Heart left ventricle (tissue), 16 donors: Measurements from ENCODE around the gene NR4A1. TPM values are rescaled to one million over a fixed set of nuclear protein-coding genes. Genes with fewer than 3 reads are reported as not detected.

Experiments
- ATAC-seq, 4 donors: fragments of 200-7000 bp; cut with Tn5 transposase; one replicate each; pipeline ENCODE4 v1.9.1; 2020 to 2022; ENCODE audit warnings: moderate library complexity in 4 of 4, mild to moderate bottlenecking in 3 of 4, moderate number of reproducible peaks in 1 of 4
- DNase-seq, 5 donors: peaks; one replicate each; pipeline ENCODE4 v3.0.0-alpha.2; 2020
- H3K27ac ChIP-seq, 12 donors: fragments of 200-600 bp; sonication (generic) in 4 of 12; one replicate each; pipeline versions ENCODE4 v1.5.0 to v1.8.0; 2016 to 2022; ENCODE audit warnings: mild to moderate bottlenecking in 2 of 12
- H3K27me3 ChIP-seq, 9 donors: fragments of 200-600 bp; sonication (generic) in 2 of 9; one replicate each; pipeline versions ENCODE4 v1.5.1 to v1.8.0; 2016 to 2022; ENCODE audit warnings: mild to moderate bottlenecking in 3 of 9
- H3K36me3 ChIP-seq, 9 donors: fragments of 200-600 bp; sonication (generic) in 2 of 9; one replicate each; pipeline versions ENCODE4 v1.5.0 to v1.8.0; 2018 to 2022; ENCODE audit warnings: mild to moderate bottlenecking in 2 of 9
- H3K4me1 ChIP-seq, 12 donors: fragments of 200-600 bp; sonication (generic) in 4 of 12; one replicate each; pipeline versions ENCODE4 v1.5.0 to v1.8.0; 2016 to 2022; ENCODE audit warnings: mild to moderate bottlenecking in 3 of 12
- H3K4me3 ChIP-seq, 12 donors: fragments of 200-600 bp; sonication (generic) in 4 of 12; one replicate each; pipeline versions ENCODE4 v1.5.0 to v1.8.0; 2017 to 2022; ENCODE audit warnings: mild to moderate bottlenecking in 9 of 12, moderate library complexity in 4 of 12
- H3K9me3 ChIP-seq, 12 donors: fragments of 200-600 bp; sonication (generic) in 4 of 12; one replicate each; pipeline versions ENCODE4 v1.5.0 to v1.8.0; 2016 to 2022; ENCODE audit warnings: mild to moderate bottlenecking in 1 of 12
- CTCF ChIP-seq, 12 donors: fragments of 200-600 bp; sonication (generic) in 4 of 12; IDR thresholded peaks; one replicate each; pipeline versions ENCODE4 v1.5.0 to v1.8.0; 2018 to 2022; ENCODE audit warnings: antibody characterized with exemption in 12 of 12, mild to moderate bottlenecking in 5 of 12
- POLR2A ChIP-seq, 2 donors: fragments of 450-650 bp; IDR thresholded peaks; one replicate each; pipeline ENCODE4 v1.6.1; 2017; ENCODE audit warnings: antibody characterized with exemption in 2 of 2, mild to moderate bottlenecking in 2 of 2, moderate library complexity in 2 of 2
- WGBS, 4 donors: extraction: QIAGEN DNeasy Blood & Tissue Kit in 2 of 4; methylation state at CpG; one replicate each; pipeline versions ENCODE4 v1.1.5 to v1.1.7; 2013 to 2018; 5-methylcytosine and 5-hydroxymethylcytosine counted together
- intact Hi-C, 10 donors: fragments of 100-400 bp; cut with DNase I; formaldehyde crosslinking; loops; one replicate each; pipeline versions ENCODE4 v1.11.1 to v1.14.2; 2022
- polyA plus RNA-seq, 2 donors: library from polyadenylated mRNA; stranded (reverse); fragments of 200-250 nt; gene quantifications; one replicate each; pipeline ENCODE4 v1.2.3, GENCODE V29; 2013
- total RNA-seq, 9 donors: library from RNA; depleted of rRNA in 2 of 9; stranded (reverse); fragments of >200 nt in 2 of 9; fragmentation: NEBNext Ultra II Directional in 3 of 9; extraction: Animal tissue kit (Norgen Biotek cat#: 25700) in 3 of 9; gene quantifications; one replicate each; pipeline versions ENCODE4 v1.1.0 to v1.2.4, GENCODE V29; 2016 to 2023
- donor health status: ischemic (EF 13 %, LVEDD 7.1; RV severe dilation, severe dysfunction).
- donor health status: healthy with polysubstance abuse.
- donor health status: DM: no; HTN: yes; CAD: no.
- donor health status: DM: no; HTN: no; CAD: no.
- donor health status: ischemic (EF 25% LVEDD 6.9; RV normal size, moderate dysfunction).
- donor health status: ischemic (EF 25% LVEDD 5.7; RV mildly dilated, moderate dysfunction).
- donor health status: healthy.
- donor health status: DM: yes; HTN: yes; CAD: no.
- donor health status: ischemic (EF 35%, LVEDD 5.7; RV mildly dilated, moderate dysfunction).
- donor health status: nonischemic (EF 11% LVEDD 7.7; RV severe dilation, severe dysfunction).
- donor health status: DM: yes; HTN: yes; CAD: no.
- donor health status: PGD.
- donor health status: ischemic (EF 29% LVEDD 5.4; RV normal size, mild dysfunction).
- donor health status: nonischemic (EF 23%, LVEDD 6.1; RV moderate dilation, normal function).

Gene NR4A1
- total and polyA plus RNA-seq, 11 donors = 22.0 to 140 (median 46.0) TPM

- H3K4me3 ChIP-seq = peak overlapping the region; percentile 32 to 62 (median 55)
- TF ChIP-seq POLR2A (IDR thresholded peaks at IDR 0.05) (no peak), CTCF (IDR thresholded peaks at IDR 0.05) (peak in 4 of 12 donors; percentile 4 to 35 (median 23))
- WGBS, 4 donors = 29 to 33% (median 30%) methylated on average over 20 of the region's 20 CpGs
Measured at GRCh38 chr12:52023976-52024688, 27.1 kb upstream of the NR4A1 start.

GRCh38 chr12:52024845-52025230, 26.4 kb upstream of the NR4A1 start:
- peak overlapping the region in 10 of 12 donors; percentile 20 to 60 (median 42) for H3K4me3 ChIP-seq
- DNase-seq = no peak
- intact Hi-C loops = loop anchor here in 9 of 10 donors (1.0 to 5.0 kb wide), 11 partner anchors 20 to 128 kb away; partner anchors contain the start of genes ATG101 (in 3 of the 9), NR4A1 (in 3 of the 9) and ACVRL1 (in 1 of the 9)
- TF ChIP-seq POLR2A (IDR thresholded peaks at IDR 0.05) (no peak), CTCF (IDR thresholded peaks at IDR 0.05) (no peak)
- peak overlapping the region; percentile 35 to 94 (median 86) for H3K27ac ChIP-seq
- no peaks in the 10 kb centered on the region for H3K27me3 ChIP-seq
- ATAC-seq = peak in 1 of 4 donors; percentile 8
- H3K4me1 ChIP-seq = peaks cover 0 to 61% (median 35%) of the 10 kb centered on the region in 12 donors
- WGBS, 4 donors = 71 to 74% (median 73%) methylated on average over 13 to 15 of the region's 15 CpGs
- no peaks in the 10 kb centered on the region for H3K36me3 ChIP-seq
- no peaks in the 10 kb centered on the region for H3K9me3 ChIP-seq

More at GRCh38 chr12:52023976-52024688, 27.1 kb upstream of the NR4A1 start:
- Histone ChIP-seq H3K27ac (peak overlapping the region in 11 of 12 donors; percentile 16 to 94 (median 72)), H3K27me3 (no peaks in the 10 kb centered on the region), H3K36me3 (no peaks in the 10 kb centered on the region), H3K4me1 (peaks cover 0 to 55% (median 35%) of the 10 kb centered on the region in 12 donors), H3K9me3 (no peaks in the 10 kb centered on the region)
- ATAC-seq = no peak
- DNase-seq = no peak
- intact Hi-C loops = loop anchor here in 6 of 10 donors (1.0 to 5.0 kb wide), 8 partner anchors 19 to 127 kb away; partner anchors contain the start of genes NR4A1 (in 3 of the 6) and ACVRL1 (in 1 of the 6)

GRCh38 chr12:52026263-52026662, 25.0 kb upstream of the NR4A1 start:
- Histone ChIP-seq H3K27me3 (no peaks in the 10 kb centered on the region), H3K4me1 (peaks cover 0 to 62% (median 33%) of the 10 kb centered on the region in 12 donors), H3K9me3 (no peaks in the 10 kb centered on the region), H3K27ac (peak overlapping the region; percentile 35 to 94 (median 86)), H3K4me3 (peak overlapping the region in 5 of 12 donors; percentile 3 to 60 (median 40)), H3K36me3 (no peaks in the 10 kb centered on the region)
- DNase-seq (no peak), ATAC-seq (peak; percentile 1 to 39 (median 26))
- intact Hi-C loops = loop anchor here in 4 of 10 donors (1.0 to 2.0 kb wide), 4 partner anchors 19 to 57 kb away; partner anchors contain the start of gene NR4A1 (in 1 of the 4)
- no peak for TF ChIP-seq POLR2A (IDR thresholded peaks at IDR 0.05)
- 34 to 44% (median 37%) methylated on average over 5 of the region's 5 CpGs for WGBS, 4 donors

- TF ChIP-seq CTCF (IDR thresholded peaks at IDR 0.05) = no peak
- TF ChIP-seq POLR2A (IDR thresholded peaks at IDR 0.05) = no peak
- no peaks in the 10 kb centered on the region for H3K36me3 ChIP-seq
- peak; percentile 24 to 60 (median 46) for ATAC-seq
- peak in 4 of 5 donors; percentile 69 to 86 (median 79) for DNase-seq
- H3K4me3 ChIP-seq = no peak overlapping the region
- no peaks in the 10 kb centered on the region for H3K27me3 ChIP-seq
- peak overlapping the region; percentile 35 to 94 (median 86) for H3K27ac ChIP-seq
- WGBS, 4 donors = 48 to 70% (median 64%) methylated on average over 8 to 12 of the region's 12 CpGs
- H3K9me3 ChIP-seq = no peaks in the 10 kb centered on the region
- intact Hi-C loops = loop anchor here in 3 of 10 donors (2.0 kb wide), 3 partner anchors 18 to 56 kb away; partner anchors contain the start of gene NR4A1 (in 1 of the 3)
- peaks cover 4 to 68% (median 37%) of the 10 kb centered on the region in 12 donors for H3K4me1 ChIP-seq
Measured at GRCh38 chr12:52027085-52027843, 24.0 kb upstream of the NR4A1 start.
